Cardiac ventricle fibroblast (primary cell): ENCODE data around the gene SLC2A2. TPM values are rescaled to one million over a fixed set of nuclear protein-coding genes. Genes with fewer than 3 reads are reported as not detected.

Experiments used
- total RNA-seq: library from RNA; depleted of rRNA; stranded (reverse); fragments of >200 nt; gene quantifications from 2 replicates; pipeline ENCODE4 v1.2.3, GENCODE V29; 2015

SLC2A2 gene
- not detected in 2 replicates for total RNA-seq

GRCh38 chr3:171026597-171027293 lies at the start of gene SLC2A2:
Gene SLC2A2 (minus strand): TSS chr3:171026720. CDS start chr3:171026670, 50 bp downstream.

Other genes starting within 250 kb of the SLC2A2 start
- 352 and 380 TPM in 2 replicates for gene RPL22L1, start 156.5 kb downstream of the SLC2A2 start, total RNA-seq
- gene EIF5A2, start 118.1 kb downstream of the SLC2A2 start, total RNA-seq = 4.1 and 5.4 TPM in 2 replicates